ENCODE measurements around the gene ZNF207. TPM values are rescaled to one million over a fixed set of nuclear protein-coding genes. Genes with fewer than 3 reads are reported as not detected.
"Not testable (repeated sequence)": the region's sequence is repeated elsewhere in the genome, so short reads cannot be mapped to it uniquely, and the experiment has no call there.

Gene ZNF207
- total RNA-seq: 54.4 TPM
- long read RNA-seq, full-length matches to known transcripts: 43 of 50 reads
- long read RNA-seq, partial matches to known transcripts: 2 of 50 reads
- long read RNA-seq, other reads (novel, unspliced or antisense): 5 of 50 reads

DNA sequence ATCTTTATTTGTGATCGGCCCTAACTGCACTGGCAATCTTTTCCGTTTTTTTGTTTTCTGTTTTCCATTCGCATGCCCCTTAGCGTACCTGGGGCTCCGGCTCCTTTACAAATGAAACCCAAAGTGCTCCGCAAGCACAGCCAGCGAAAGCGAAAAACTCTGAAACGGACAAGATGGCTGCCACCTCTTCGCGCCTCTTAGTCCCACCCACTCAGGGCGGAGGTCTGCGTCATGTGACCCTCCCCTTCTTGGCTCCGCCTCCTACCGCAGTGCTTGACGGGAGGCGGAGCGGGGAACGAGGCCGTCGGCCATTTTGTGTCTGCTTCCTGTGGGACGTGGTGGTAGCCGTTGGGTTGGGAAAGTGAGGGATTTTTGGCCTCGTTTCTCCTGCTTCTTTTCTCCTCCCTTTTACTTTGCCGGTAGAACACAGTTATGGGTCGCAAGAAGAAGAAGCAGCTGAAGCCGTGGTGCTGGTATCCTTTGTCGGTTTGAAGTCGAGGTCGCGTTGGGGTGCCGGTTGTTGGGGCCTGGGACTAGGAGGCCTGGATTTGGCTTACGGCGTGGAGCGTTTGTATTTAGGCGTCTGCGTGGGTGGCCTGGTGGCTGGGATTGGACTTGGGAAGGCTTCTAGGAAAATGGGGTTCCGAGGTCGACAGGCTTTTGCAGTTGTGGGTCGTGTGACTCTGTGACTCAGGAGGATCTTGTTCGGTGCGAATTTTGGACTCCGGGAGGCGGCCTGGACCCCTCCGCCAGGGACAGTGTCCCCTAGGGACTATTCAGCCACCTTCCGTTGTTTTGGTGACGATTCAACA is at the start of gene ZNF207:
Gene ZNF207 (plus strand): TSS at position 304 of the 812 bp plus-strand sequence. CDS start 129 bp downstream, at position 433.
- DNase-seq (peak; percentile 96), ATAC-seq (ENCODE audit: poor library complexity) (peak; percentile 99)
- intact Hi-C loops (cut with DNase I): no loop called here

DNA sequence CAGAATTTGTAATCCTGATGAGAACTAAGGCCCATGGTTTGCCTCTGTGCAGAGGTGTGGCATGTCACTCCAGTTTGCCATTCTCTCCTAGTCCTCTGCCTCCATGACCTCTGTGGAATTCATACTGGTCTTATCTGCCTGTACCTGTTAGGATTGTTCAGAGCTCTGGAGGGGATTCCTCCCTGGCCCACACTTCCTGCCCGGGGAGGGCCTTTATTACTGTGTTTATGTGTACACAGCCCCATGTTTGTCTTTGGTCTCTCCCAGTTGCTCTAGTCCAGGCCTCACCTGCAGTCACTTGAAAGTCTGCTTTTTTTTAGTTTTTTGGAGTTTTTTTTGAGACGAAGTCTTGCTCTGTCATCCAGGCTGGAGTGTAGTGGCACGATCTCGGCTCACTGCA is 47.9 kb upstream of the ZNF207 start:
- intact Hi-C loops (cut with DNase I): no loop called here
- DNase-seq (no peak), ATAC-seq (ENCODE audit: poor library complexity) (no peak)

DNA sequence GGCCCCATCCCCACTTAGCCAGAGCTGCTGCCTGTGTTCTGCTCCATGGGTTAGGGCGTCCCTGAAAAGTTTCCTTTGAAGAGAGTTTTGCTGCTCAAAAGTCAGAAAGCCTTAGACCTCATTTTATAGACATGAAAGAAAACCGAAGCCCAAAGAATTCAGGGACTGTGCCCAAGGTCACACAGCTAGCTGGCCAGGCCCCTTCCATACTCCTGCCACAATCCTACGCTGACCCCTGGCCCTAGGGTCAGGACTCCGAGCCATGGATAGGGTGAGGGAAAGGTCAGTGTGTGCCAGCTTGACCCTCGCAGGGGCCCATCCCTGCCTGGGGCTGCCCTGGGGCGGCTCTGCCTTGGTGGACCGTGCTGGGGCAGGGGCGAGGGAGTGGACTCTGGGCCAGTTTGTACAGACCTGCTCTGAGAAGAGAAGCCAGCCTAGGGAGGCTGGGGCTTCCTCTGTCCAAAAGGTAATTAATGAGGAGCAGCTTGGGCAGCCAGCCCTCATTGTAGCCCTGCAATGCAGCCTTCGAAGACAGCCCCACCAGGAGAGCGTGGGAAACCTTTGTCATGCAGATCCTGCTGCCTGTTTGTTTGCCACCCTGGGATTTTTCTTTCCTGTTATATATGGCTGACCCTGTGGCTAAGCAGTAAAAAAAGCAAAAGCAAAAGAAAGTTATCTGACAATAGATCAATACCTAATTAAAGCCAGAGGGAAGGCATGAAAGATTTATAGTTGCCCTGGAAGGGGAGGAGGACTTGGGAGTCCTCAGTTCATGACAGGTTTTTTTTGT is 46.9 kb upstream of the ZNF207 start:
- intact Hi-C loops (cut with DNase I): no loop called here
- no peak for ATAC-seq (ENCODE audit: poor library complexity)
- DNase-seq: no peak

DNA sequence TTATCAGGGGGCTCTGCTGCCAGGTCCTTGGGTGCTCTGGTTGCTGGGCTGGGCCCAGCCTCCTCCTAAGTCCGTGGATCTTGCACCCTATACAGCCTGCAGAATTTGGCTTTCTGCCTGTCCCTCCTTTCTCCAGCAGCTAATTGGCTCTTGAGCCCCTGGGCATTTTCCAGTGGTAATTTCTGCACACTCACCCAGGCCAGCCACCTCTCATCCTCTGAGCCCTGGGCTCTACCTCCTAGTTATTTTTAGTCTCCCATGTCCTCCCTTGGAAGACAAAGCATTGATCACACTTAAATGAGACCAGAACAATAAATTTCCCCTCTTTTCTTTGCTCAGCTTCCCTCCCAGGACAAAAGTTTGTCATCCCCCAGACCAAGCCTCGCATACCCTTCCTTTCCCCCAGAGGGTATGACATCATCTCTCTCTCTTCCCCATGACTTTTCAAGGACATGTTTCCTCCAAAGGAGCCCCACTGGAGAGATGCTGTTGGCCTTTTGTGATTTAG is 46.1 kb upstream of the ZNF207 start:
- ATAC-seq (ENCODE audit: poor library complexity) (peak; percentile 79), DNase-seq (no peak)
- intact Hi-C loops (cut with DNase I): no loop called here

DNA sequence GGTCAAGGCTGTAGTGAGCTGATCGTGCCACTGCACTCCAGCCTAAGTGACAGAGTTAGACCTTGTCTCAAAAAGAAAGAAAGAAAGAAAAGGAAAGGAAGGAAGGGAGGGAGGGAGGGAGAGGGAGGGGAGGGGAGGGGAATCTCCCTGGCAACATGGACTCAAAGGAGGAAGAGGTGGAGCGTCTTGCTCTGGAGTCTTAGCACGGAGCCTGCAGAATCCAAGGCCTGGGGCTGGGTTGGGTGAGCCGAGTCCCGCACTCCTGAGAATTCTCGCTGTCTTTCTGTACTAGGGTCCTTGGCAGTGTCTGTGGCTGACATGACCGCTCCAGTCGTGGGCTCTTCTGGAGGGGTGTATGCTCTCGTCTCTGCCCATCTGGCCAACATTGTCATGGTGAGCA is 44.9 kb upstream of the ZNF207 start:
- intact Hi-C loops (cut with DNase I): no loop called here
- DNase-seq (no peak), ATAC-seq (ENCODE audit: poor library complexity) (no peak)

DNA sequence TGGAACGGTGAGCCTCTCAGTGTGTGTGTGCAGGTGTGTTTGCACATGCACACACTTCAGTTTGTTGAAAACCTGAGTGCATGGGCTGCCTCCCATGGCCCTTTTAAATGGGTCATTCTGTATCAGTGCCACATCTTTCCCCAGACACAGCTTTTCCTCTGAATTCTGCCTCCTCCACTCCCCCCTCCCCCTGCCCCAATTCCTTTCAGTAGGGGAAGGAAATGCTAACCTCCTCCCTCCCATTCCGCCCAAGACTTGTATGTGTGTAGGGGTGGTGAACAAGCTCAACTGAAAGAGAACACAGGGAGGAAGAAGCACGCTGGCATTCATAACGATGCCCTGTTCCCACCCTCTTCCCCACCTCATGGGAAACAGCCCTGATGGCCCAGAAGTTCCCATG is 42.3 kb upstream of the ZNF207 start:
- ATAC-seq (ENCODE audit: poor library complexity): no peak

DNA sequence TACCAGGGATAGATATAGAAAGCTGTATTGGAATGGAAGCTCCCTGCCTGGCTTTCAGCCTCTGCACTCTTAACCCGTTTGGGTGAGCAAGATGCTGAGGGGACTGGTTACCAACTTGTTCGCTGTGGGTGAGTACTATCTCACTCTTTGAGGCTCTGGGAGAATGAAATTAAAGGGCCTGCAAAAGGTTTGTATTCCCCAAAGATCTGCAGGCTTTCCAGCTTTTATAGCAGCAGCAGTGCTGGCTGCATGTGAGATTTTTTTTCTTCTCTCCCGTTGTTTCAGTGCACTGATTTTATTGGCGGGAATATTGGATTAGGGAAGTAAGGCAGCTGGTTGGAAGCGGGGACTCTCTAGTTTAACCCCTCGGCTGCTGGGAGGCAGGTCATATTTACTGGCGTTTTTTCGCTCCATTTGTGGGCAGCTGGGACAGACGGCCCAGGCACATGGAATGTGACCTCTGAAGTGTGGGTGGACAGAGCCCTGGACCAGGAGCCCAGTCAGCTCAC is 38.9 kb upstream of the ZNF207 start:
- ATAC-seq (ENCODE audit: poor library complexity): peak; percentile 56
- intact Hi-C loops (cut with DNase I): no loop called here
- no peak for DNase-seq

More for the DNA sequence above, 42.3 kb upstream of the ZNF207 start:
- intact Hi-C loops (cut with DNase I): loop anchor here (2.0 kb wide), 1 partner anchor 49 kb away; no protein-coding TSS in a partner anchor
- no peak for DNase-seq

DNA sequence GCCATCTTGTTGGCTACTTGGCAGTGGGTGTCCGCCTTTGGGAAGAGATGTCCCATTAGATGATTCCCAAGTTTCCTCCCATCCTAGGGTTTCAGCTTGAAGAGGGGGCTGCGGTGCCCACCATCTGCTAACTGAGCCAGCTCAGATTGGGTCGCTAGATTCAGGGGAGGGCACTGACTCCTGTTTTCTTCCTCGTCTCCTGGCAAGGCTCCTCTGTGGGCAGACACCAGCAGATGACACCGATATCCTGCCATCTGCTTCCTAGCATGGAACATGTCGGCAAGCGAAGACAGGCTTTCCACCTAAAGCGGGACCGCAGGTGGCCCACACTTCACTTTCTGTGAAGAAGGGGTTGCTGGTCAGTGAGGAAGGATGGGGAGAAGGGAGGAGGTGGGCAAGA is 35.3 kb upstream of the ZNF207 start:
- intact Hi-C loops (cut with DNase I): no loop called here
- ATAC-seq (ENCODE audit: poor library complexity) (no peak), DNase-seq (no peak)

DNA sequence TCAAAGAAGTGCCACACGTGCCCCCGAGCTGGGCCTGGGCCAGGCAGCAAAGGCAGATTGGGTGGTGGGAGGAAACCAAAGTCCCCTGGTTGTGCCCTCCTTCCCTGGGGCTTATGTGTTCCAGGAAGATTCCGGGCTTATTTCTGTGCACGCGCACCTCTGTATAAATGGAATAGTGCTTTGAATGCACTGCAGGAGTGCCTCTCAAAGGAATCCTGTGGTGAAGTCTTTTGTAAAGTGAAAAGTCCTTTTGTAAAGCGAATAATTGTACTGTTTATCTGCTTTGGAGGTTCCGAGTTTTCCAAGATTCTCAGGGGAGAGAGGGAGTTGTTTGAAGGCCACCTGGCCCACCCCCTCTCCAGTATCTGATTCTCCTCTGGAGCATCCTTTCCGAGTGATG is 34.8 kb upstream of the ZNF207 start:
- DNase-seq (no peak), ATAC-seq (ENCODE audit: poor library complexity) (no peak)
- intact Hi-C loops (cut with DNase I): no loop called here

DNA sequence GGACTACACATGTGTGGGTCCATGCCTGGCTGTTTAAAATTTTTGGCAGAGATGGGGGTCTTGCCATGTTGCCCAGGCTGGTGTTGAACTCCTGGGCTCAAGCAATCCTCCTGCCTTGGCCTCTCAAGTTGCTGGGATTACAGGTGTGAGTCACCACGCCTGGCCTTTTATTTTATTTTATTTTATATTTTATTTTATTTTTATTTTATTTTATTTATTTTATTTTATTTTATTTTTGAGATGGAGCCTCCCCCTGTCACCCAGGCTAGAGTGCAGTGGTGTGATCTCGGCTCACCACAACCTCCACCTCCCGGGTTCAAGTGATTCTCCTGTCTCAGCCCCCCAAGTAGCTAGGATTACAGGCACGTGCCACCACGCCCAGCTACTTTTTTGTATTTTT is 33.3 kb upstream of the ZNF207 start:
- intact Hi-C loops (cut with DNase I); ATAC-seq (ENCODE audit: poor library complexity); DNase-seq: not testable (repeated sequence)

DNA sequence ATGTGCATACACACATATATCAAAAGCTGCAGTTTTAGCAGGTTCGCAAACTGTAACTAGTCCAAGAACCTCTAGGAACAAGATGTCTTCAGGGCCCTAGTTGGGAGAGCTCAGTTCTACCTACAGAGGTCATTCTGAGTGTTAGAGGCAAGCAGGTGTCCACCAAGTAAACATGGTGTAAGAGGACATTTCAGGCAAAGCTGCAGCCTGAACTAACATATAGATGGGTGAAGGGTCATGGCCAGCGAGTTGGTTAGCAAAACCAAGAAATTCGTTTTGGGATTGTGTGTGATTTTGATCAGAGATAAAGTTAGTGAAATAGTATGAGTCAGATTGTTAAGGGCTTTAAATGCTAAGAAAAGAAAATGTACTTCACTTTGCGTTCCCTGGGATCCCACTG is 32.6 kb upstream of the ZNF207 start:
- intact Hi-C loops (cut with DNase I): no loop called here
- no peak for ATAC-seq (ENCODE audit: poor library complexity)

DNA sequence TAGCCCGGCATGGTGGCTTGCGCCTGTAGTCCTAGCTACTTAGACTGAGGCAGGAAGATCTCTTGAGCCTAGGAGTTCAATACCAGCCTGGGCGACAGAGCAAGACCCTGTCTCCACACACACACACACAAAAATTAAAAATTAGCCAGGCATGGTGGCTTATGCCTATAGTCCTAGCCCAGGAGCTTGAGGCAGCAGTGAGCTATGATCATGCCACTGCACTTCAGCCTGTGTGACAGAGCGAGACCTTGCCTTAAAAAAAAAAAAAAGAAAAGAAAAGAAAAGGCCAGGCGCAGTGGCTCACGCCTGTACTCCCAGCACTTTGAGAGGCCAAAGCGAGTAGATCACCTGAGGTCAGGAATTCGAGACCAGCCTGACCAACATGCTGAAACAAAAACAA is 31.9 kb upstream of the ZNF207 start:
- intact Hi-C loops (cut with DNase I): loop anchor here (2.0 kb wide), 1 partner anchor 65 kb away; no protein-coding TSS in a partner anchor
- ATAC-seq (ENCODE audit: poor library complexity) (no peak), DNase-seq (no peak)

More for the DNA sequence above, 32.6 kb upstream of the ZNF207 start:
- no peak for DNase-seq

DNA sequence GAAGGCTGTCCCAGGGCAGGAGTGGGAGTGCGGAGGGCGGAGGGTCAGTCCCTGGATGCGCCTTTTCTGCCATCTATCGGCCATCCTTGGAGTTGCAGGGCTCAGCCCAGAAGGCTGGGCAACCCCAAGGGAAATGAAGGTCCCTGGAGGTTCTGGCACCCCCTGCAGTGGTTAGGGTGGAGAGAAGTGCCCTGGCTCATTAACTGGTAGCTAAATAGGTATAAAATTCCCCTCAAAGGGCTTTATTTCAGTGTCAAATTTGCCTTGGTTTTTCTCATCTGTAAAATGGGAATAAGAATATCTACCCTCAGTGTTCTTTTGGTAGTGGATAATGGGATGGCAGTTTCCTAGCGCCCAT is 30.4 kb upstream of the ZNF207 start:
- ATAC-seq (ENCODE audit: poor library complexity): peak; percentile 95
- DNase-seq: peak; percentile 86
- intact Hi-C loops (cut with DNase I): loop anchor here (2.0 kb wide), 1 partner anchor 67 kb away; no protein-coding TSS in a partner anchor

DNA sequence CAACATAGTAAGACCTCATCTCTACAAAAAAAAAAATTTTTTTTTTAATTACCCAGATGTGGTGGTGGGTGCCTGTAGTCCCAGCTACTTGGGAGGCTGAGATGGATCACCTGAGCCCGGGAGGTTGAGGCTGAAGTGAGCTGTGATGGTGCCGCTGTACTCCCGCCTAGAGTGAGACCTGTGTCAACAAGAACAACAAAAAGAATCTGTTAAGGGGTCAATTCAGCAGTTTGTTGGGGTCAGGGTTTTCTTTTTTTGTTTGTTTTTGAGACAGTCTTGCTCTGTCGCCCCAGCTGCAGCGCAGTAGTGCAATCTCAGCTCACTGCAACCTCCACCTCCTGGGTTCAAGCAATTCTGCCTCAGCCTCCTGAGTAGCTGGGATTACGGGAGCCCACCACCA is 29.9 kb upstream of the ZNF207 start:
- ATAC-seq (ENCODE audit: poor library complexity); DNase-seq; intact Hi-C loops (cut with DNase I): not testable (repeated sequence)

DNA sequence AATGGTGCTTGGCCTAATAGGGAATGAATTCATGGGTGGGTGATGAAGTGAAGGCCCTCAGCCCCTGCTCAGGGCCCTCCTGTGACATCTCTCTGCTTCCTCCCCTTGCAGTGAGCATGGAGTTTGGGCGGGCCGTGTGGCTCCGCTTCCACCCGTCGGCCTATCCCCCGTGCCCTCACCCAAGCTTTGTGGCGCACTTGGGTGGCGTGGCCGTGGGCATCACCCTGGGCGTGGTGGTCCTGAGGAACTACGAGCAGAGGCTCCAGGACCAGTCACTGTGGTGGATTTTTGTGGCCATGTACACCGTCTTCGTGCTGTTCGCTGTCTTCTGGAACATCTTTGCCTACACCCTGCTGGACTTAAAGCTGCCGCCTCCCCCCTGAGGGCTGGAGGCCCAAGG is 29.1 kb upstream of the ZNF207 start:
- intact Hi-C loops (cut with DNase I): no loop called here
- DNase-seq (no peak), ATAC-seq (ENCODE audit: poor library complexity) (no peak)

DNA sequence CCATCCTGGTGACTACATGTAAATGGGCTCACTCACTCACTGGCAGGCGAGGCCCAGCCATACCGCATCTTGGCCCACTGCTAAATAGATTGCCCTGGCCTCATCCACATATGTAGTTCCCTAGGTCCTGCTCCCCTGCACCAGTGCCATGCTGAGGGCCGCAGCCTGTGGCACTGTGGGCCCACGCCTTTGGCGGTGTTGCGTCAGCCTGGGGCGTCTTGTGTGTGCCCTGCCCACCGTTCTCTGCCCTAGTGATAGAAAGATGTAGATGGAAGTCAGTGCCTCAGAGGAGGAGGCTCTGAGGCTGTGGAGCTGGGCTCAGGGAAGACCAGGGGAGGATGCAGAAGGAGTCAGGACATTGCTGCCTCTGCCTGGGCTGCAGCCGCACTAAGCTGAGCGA is 26.9 kb upstream of the ZNF207 start:
- ATAC-seq (ENCODE audit: poor library complexity): no peak
- intact Hi-C loops (cut with DNase I): no loop called here

DNA sequence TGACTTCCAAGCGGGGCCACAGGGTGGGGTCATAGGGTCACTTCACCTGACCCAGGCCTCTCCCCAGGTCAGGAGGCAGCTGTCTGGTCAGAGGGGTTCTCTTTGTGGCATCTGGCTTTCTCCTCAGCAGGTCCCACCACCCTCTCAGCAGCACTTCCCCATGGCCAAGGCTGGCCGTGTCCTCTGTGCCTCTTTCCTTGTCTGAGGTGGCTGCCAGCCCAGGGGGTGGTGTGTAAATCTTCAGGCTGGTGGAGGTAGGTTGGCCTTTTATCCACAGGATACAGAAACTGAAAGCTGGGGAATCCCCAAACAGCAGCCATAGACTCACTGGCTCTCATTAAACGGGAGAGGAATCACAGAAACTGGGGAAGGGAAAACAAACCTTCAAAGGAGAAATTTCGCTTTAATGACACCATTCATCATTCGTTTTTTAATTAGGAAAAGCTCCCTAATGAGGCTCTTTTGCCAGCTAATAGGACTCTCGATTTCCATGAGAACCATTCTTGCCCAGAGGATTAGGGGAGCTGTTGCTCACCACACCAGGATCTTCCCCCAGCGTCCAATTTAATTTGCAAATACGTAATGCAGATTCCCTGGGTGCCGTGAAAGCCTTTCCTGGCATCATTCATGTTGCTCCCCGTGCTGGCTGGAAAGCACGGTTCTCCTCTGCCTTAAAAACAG is 26.0 kb upstream of the ZNF207 start:
- no peak for DNase-seq
- intact Hi-C loops (cut with DNase I): no loop called here
- ATAC-seq (ENCODE audit: poor library complexity): no peak

More for the DNA sequence above, 26.9 kb upstream of the ZNF207 start:
- DNase-seq: no peak

DNA sequence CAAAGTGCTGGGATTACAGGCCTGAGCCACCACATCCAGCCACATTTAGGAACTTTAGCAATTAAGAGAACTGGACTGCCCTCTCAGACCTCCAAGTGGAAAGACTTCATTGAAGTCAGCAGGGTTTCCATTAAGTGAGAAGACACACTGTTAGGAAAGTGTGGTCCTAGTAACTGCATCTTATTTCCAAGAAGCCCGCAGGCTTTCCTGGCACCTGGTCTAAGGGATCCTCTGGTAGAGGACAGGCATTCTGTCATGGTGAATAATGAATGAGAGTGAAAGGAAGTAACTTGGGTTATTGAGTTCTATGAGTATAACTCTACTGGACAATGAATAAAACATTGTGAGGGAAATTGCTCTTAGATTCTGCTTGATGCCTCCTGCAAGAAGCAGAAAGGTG is 22.0 kb upstream of the ZNF207 start:
- intact Hi-C loops (cut with DNase I): no loop called here
- ATAC-seq (ENCODE audit: poor library complexity) (no peak), DNase-seq (no peak)

DNA sequence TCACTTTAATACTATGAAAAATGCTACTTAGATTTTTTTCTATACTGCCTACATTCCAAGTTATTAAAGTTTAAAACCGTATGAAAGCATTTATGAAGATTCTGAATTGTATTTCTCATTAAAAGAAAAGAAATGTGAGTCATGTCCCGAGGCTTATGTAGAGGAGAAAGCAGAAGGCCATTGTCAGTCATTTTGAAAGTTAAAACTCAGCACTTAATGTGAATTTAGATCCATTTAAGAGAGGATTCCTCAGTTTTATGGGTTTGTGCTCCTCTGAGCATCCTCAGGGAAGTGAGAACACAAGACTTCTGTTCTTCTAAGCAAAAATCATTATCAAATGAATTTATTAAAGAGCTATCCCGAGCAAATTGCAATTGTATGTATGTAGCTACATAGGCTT is 19.8 kb upstream of the ZNF207 start:
- DNase-seq: no peak
- no peak for ATAC-seq (ENCODE audit: poor library complexity)
- intact Hi-C loops (cut with DNase I): no loop called here

Measured in Right ventricle myocardium superior (tissue), 1 donor.